K562 (cell line): ENCODE measurements around the gene HEATR3. TPM values are rescaled to one million over a fixed set of nuclear protein-coding genes. Genes with fewer than 3 reads are reported as not detected.

Experiments
- ATAC-seq: fragments of 200-7000 bp; cut with Tn5 transposase; 3 replicates; pipeline ENCODE4 v1.9.1; 2020; ENCODE audit warnings: moderate library complexity
- BruUV-seq: library from RNA; stranded (reverse); fragments of 400-500 nt; replicated peaks from 2 replicates; lab custom pipeline; 2021; lab: Mats Ljungman, UMichigan
- CTCF ChIA-PET: fragments of 300-600 bp; formaldehyde crosslinking; extraction: SDS; loops from one replicate; lab custom pipeline; 2021; ENCODE audit warnings: low intra/inter-chr PET ratio; lab: Yijun Ruan, JAX
- POLR2A ChIA-PET: fragments of 300-600, 350-650 bp; sonication (Branson Sonifier 250); formaldehyde crosslinking; extraction: SDS; loops from one replicate; lab custom pipeline; 2021; ENCODE audit warnings: antibody characterized with exemption, inconsistent platforms; lab: Yijun Ruan, JAX
- DNase-seq, 4 experiments: peaks; one replicate each; pipeline versions ENCODE4 v3.0.0 to v3.0.0-alpha.2; 2011 to 2018; ENCODE audit warnings: low spot score in 3 of 4, mixed read lengths in 3 of 4; ENCODE audit errors: extremely low read depth in 1 of 4
- FAIRE-seq: peaks from 2 replicates; lab custom pipeline; 2011; peaks lifted over from hg19 to GRCh38; lab: Jason Lieb, UNC
- H2AFZ ChIP-seq: 2 replicates; pipeline ENCODE4 v1.6.0; 2011; ENCODE audit warnings: low read depth, low read length, control low read depth, inconsistent platforms
- H3K27ac ChIP-seq: fragments of 200-600 bp; 3 replicates; pipeline ENCODE4 v1.8.0; 2011; ENCODE audit warnings: low read depth, mild to moderate bottlenecking, control low read depth, inconsistent platforms, low read length, moderate library complexity, mixed read lengths; ENCODE audit errors: extremely low read depth
- H3K27me3 ChIP-seq, 2 experiments: fragments of 300-600 bp in 1 of 2; 2 replicates in 1 of 2; 3 replicates in 1 of 2; pipeline versions ENCODE4 v1.6.0 to v1.8.0; 2011; ENCODE audit warnings: inconsistent platforms in 2 of 2, low read length in 2 of 2, mild to moderate bottlenecking in 1 of 2, mixed read lengths in 1 of 2, moderate library complexity in 1 of 2; ENCODE audit not compliant: control insufficient read depth in 2 of 2, insufficient read depth in 2 of 2
- H3K36me3 ChIP-seq: fragments of 300-600 bp; 3 replicates; pipeline ENCODE4 v1.8.0; 2011; ENCODE audit warnings: mild to moderate bottlenecking, low read length, inconsistent platforms; ENCODE audit not compliant: control insufficient read depth, insufficient read depth
- H3K4me1 ChIP-seq, 2 experiments: fragments of 200-600 bp in 1 of 2; replicated peaks in 1 of 2; 2 replicates in 1 of 2; 3 replicates in 1 of 2; pipeline versions ENCODE4 v1.5.1 to v1.8.0; 2011; ENCODE audit warnings: inconsistent platforms in 2 of 2, low read length in 2 of 2, mild to moderate bottlenecking in 1 of 2, mixed read lengths in 1 of 2, moderate library complexity in 1 of 2; ENCODE audit not compliant: control insufficient read depth in 2 of 2, insufficient read depth in 2 of 2
- H3K4me2 ChIP-seq: 2 replicates; pipeline ENCODE4 v1.6.1; 2011; ENCODE audit warnings: low read length, control low read depth, inconsistent platforms, mixed read lengths; ENCODE audit not compliant: insufficient read depth
- H3K4me3 ChIP-seq: fragments of 200-600 bp; sonication (generic), shearing (Covaris generic); 2 replicates; pipeline ENCODE4 v1.5.1; 2016; ENCODE audit warnings: control low read depth, inconsistent platforms
- H3K79me2 ChIP-seq: fragments of 200-600 bp; 3 replicates; pipeline ENCODE4 v1.8.0; 2011; ENCODE audit warnings: low read length, inconsistent platforms; ENCODE audit not compliant: control insufficient read depth, insufficient read depth
- H3K9ac ChIP-seq, 2 experiments: 2 replicates each; pipeline versions ENCODE4 v1.6.0 to v1.6.1; 2011; ENCODE audit warnings: low read depth in 2 of 2, low read length in 2 of 2, control low read depth in 1 of 2, inconsistent platforms in 1 of 2, mild to moderate bottlenecking in 1 of 2, mixed read lengths in 1 of 2; ENCODE audit not compliant: insufficient read depth in 1 of 2
- H3K9me1 ChIP-seq: one replicate; pipeline ENCODE4 v1.6.0; 2011; ENCODE audit warnings: inconsistent platforms, mild to moderate bottlenecking, low read length, moderate library complexity; ENCODE audit not compliant: control insufficient read depth, insufficient read depth
- H3K9me3 ChIP-seq: replicated peaks from 2 replicates; pipeline ENCODE4 v1.5.1; 2011; ENCODE audit warnings: low read depth, low read length, inconsistent platforms; ENCODE audit not compliant: control insufficient read depth, insufficient read depth
- H4K20me1 ChIP-seq: replicated peaks from 2 replicates; pipeline ENCODE4 v1.6.1; 2011; ENCODE audit warnings: low read length, inconsistent platforms, mixed read lengths; ENCODE audit not compliant: control insufficient read depth, insufficient read depth
- CBFA2T3 ChIP-seq: fragments of 450-650 bp; IDR thresholded peaks from 2 replicates; pipeline ENCODE4 v1.6.1; 2017
- FOSL1 ChIP-seq: fragments of 200-800 bp; sonication (Bioruptor generic); conservative IDR thresholded peaks from 2 replicates; pipeline ENCODE4 v1.6.1; 2016; ENCODE audit warnings: missing genetic modification characterization, missing compliant biosample characterization
- HMBOX1 ChIP-seq: sonication (generic); IDR thresholded peaks from 2 replicates; pipeline ENCODE4 v1.6.1; 2016
- MYBL2 ChIP-seq, 2 experiments: fragments of 450-650 bp in 1 of 2; sonication (generic) in 1 of 2; formaldehyde crosslinking in 1 of 2; IDR thresholded peaks; 2 replicates each; pipeline versions ENCODE4 v1.6.1 to v1.8.1; 2017 to 2022; ENCODE audit warnings: borderline replicate concordance in 1 of 2, inconsistent platforms in 1 of 2, low read depth in 1 of 2, mild to moderate bottlenecking in 1 of 2, missing genetic modification reagents in 1 of 2, moderate library complexity in 1 of 2
- MYC ChIP-seq, 2 experiments: fragments of 250-450 bp in 1 of 2; sonication (Bioruptor Pico) in 1 of 2; IDR thresholded peaks; 2 replicates each; pipeline versions ENCODE4 v1.5.1 to v1.6.1; 2012 to 2021; ENCODE audit warnings: low read depth in 2 of 2, borderline replicate concordance in 1 of 2, improper control_type of control experiment in 1 of 2, low read length in 1 of 2, mild to moderate bottlenecking in 1 of 2, moderate library complexity in 1 of 2
- PRDM10 ChIP-seq: fragments of 450-650 bp; IDR thresholded peaks from 2 replicates; pipeline ENCODE4 v1.6.1; 2018; ENCODE audit not compliant: partially characterized antibody
- SREBF1 ChIP-seq: fragments of 150-350 bp; IDR thresholded peaks from 2 replicates; pipeline ENCODE4 v1.6.1; 2014; ENCODE audit warnings: antibody characterized with exemption, low read depth, low read length, borderline replicate concordance
- ZNF143 ChIP-seq: sonication (generic); formaldehyde crosslinking; IDR thresholded peaks from 2 replicates; pipeline ENCODE4 v1.9.0; 2022; ENCODE audit warnings: mild to moderate bottlenecking, missing genetic modification reagents
- ZNF311 ChIP-seq: fragments of 250-450 bp; sonication (Bioruptor Pico); IDR thresholded peaks from 2 replicates; pipeline ENCODE4 v1.4.0; 2020; ENCODE audit warnings: mild to moderate bottlenecking, moderate library complexity
- WGBS: fragments of 100-300 bp; shearing (Covaris generic); methylation state at CpG from one replicate; pipeline ENCODE4 v1.1.6; 2016; ENCODE audit warnings: low coverage, mixed read lengths; ENCODE audit not compliant: insufficient coverage; ENCODE audit errors: missing lambda C conversion rate; 5-methylcytosine and 5-hydroxymethylcytosine counted together
- in situ Hi-C: fragments of 300-500 bp; cut with MboI; formaldehyde crosslinking; loops from 4 replicates; pipeline ENCODE4 v1.15.0; 2018; ENCODE audit warnings: inconsistent platforms, mixed read lengths
- intact Hi-C: fragments of 100-400 bp; cut with micrococcal nuclease; formaldehyde crosslinking; loops from 2 replicates; pipeline ENCODE4 v1.14.2; 2022
- polyA plus RNA-seq, 8 experiments: library from polyadenylated mRNA; depleted of rRNA in 4 of 8; stranded (reverse) in 5 of 8; unstranded in 3 of 8; fragments of >200 nt; fragmentation: Nextera tagmentation in 2 of 8; fragmentation: Illumina TruSeq in 1 of 8; extraction: Ambion mirVana in 2 of 8; extraction: Trizol in 1 of 8; gene quantifications; 2 replicates each; pipeline versions ENCODE4 v1.2.1 to v1.2.3, GENCODE V29; 2011 to 2014; ENCODE audit warnings: inconsistent platforms in 1 of 8, missing spikeins in 1 of 8
- total RNA-seq, 7 experiments: library from RNA; depleted of rRNA in 6 of 7; stranded (reverse); fragments of >200 nt in 6 of 7; fragmentation: Illumina TruSeq in 2 of 7; extraction: Trizol in 2 of 7; gene quantifications; 2 replicates each; pipeline versions ENCODE4 v1.2.1 to v1.2.3, GENCODE V29; 2011 to 2021; ENCODE audit warnings: low replicate concordance in 1 of 7

The HEATR3 gene
- total and polyA plus RNA-seq, 9 of the 15 experiments (the other 6 are each of a cell fraction or from before 2014, with no cell fraction given), result 1.7 to 30.2 (median 18.8) TPM

- H3K4me2 ChIP-seq, result no peak overlapping the region
- intact Hi-C loops, result no loop called here
- no peak for DNase-seq
- H3K9me3 ChIP-seq, result no peaks in the 10 kb centered on the region; the same call in 1 of the 2 replicates
- TF ChIP-seq FOSL1 (no peak), ZNF143 (no peak), SREBF1 (no peak), MYC (IDR thresholded peaks at IDR 0.05; ENCODE audit: low read depth, low read length) (no peak), MYC (CRISPR knock-in tag; IDR thresholded peaks at IDR 0.05; ENCODE audit: borderline replicate concordance, low read depth) (no peak)
- no peak for FAIRE-seq
- no peaks in the 10 kb centered on the region for H3K79me2 ChIP-seq
- WGBS, result 26% methylated on average over 3 of the region's 3 CpGs
- H3K9me1 ChIP-seq, result no peaks in the 10 kb centered on the region
- peaks cover 0 to 2% of the 10 kb centered on the region in 2 experiments; a peak in 2 of 5 replicates for H3K4me1 ChIP-seq
- BruUV-seq, result no TSS peak
- no peaks in the 10 kb centered on the region for H3K36me3 ChIP-seq
- H3K4me3 ChIP-seq, result no peak overlapping the region
- in situ Hi-C loops, result no loop called here
- H3K27ac ChIP-seq, result no peak overlapping the region
- POLR2A ChIA-PET, result no interaction called here
- ATAC-seq, result peak; percentile 29; the same call in 2 of the 3 replicates
- no peak overlapping the region for H3K9ac ChIP-seq
- H3K27me3 ChIP-seq, result peaks cover 3 to 15% of the 10 kb centered on the region in 2 experiments; a peak in 3 of 5 replicates
- no peak overlapping the region for H2AFZ ChIP-seq
- CTCF ChIA-PET, result no interaction called here
- no peaks in the 10 kb centered on the region for H4K20me1 ChIP-seq
These were observed 6.1 kb upstream of the HEATR3 start for GRCh38 chr16:50059669-50060068.

GRCh38 chr16:50061326-50061725 is 4.4 kb upstream of the HEATR3 start:
- Histone ChIP-seq H3K9me1 (no peaks in the 10 kb centered on the region), H3K36me3 (no peaks in the 10 kb centered on the region), H3K4me2 (no peak overlapping the region), H2AFZ (no peak overlapping the region), H3K27ac (no peak overlapping the region), H3K9me3 (no peaks in the 10 kb centered on the region; the same call in 1 of the 2 replicates), H3K4me3 (no peak overlapping the region)
- no TSS peak for BruUV-seq
- intact Hi-C loops (no loop called here), in situ Hi-C loops (no loop called here)
- ATAC-seq (no peak), FAIRE-seq (no peak)
- WGBS, result 23% methylated on average over 1 of the region's 1 CpG
- ChIA-PET POLR2A (interaction anchor here (0.8 kb wide), 1 partner anchor 10 kb away, joined by 3 read pairs; no protein-coding TSS in a partner anchor), CTCF (no interaction called here)
- TF ChIP-seq ZNF311 (CRISPR knock-in tag) (no peak), PRDM10 (peak; percentile 10), HMBOX1 (peak; percentile 63; the same call in 1 of the 2 replicates), CBFA2T3 (peak; percentile 31; the same call in 1 of the 2 replicates), MYBL2 (IDR thresholded peaks at IDR 0.05; ENCODE audit: low read depth) (no peak), MYBL2 (CRISPR knock-in tag; IDR thresholded peaks at IDR 0.05; ENCODE audit: borderline replicate concordance) (no peak)
- TF ChIP-seq, all 486 proteins: peak for 3
- H3K4me1 ChIP-seq, result peaks cover 4 to 11% of the 10 kb centered on the region in 2 experiments; a peak in 4 of 5 replicates
- H3K9ac ChIP-seq, result no peak overlapping the region
- peaks cover 3 to 15% of the 10 kb centered on the region in 2 experiments; a peak in 3 of 5 replicates for H3K27me3 ChIP-seq
- no peaks in the 10 kb centered on the region for H4K20me1 ChIP-seq
- peaks cover 5% of the 10 kb centered on the region; the same call in 1 of the 3 replicates for H3K79me2 ChIP-seq
- no peak for DNase-seq
